PC-3 (cell line): ENCODE results near the gene EAF2. TPM values are rescaled to one million over a fixed set of nuclear protein-coding genes. Genes with fewer than 3 reads are reported as not detected.

ENCODE experiments used
- ATAC-seq: fragments of 200-7000 bp; cut with Tn5 transposase; 2 replicates; pipeline ENCODE4 v1.9.1; 2020; ENCODE audit warnings: mild to moderate bottlenecking, moderate library complexity
- BruUV-seq: library from RNA; stranded (reverse); fragments of 400-500 nt; replicated peaks from 2 replicates; lab custom pipeline; 2021; lab: Mats Ljungman, UMichigan
- CTCF ChIA-PET: fragments of 300-600 bp; sonication (Branson Sonifier 250); formaldehyde crosslinking; loops from one replicate; lab custom pipeline; 2022; ENCODE audit warnings: antibody characterized with exemption; lab: Charles Lee
- POLR2A ChIA-PET: fragments of 300-600 bp; sonication (Branson Sonifier 250); formaldehyde crosslinking; loops from one replicate; lab custom pipeline; 2022; ENCODE audit warnings: antibody characterized with exemption; ENCODE audit not compliant: unreplicated experiment; lab: Charles Lee
- DNase-seq: peaks from one replicate; pipeline ENCODE4 v3.0.0-alpha.2; 2015
- H2AFZ ChIP-seq: fragments of 300-600 bp; sonication (generic); 2 replicates; pipeline ENCODE4 v1.6.0; 2016; ENCODE audit warnings: antibody characterized with exemption, low read length
- H3F3A ChIP-seq: fragments of 300-600 bp; sonication (generic); one replicate; pipeline ENCODE4 v1.6.0; 2017; ENCODE audit warnings: antibody characterized with exemption, low read length, control low read depth, mild to moderate bottlenecking; ENCODE audit not compliant: unreplicated experiment
- H3K27ac ChIP-seq: fragments of 300-600 bp; sonication (generic); 2 replicates; pipeline ENCODE4 v1.5.1; 2016; ENCODE audit warnings: mild to moderate bottlenecking, low read length
- H3K27me3 ChIP-seq: fragments of 300-600 bp; sonication (generic); 2 replicates; pipeline ENCODE4 v1.6.1; 2016; ENCODE audit warnings: low read length, mixed read lengths
- H3K36me3 ChIP-seq: fragments of 300-600 bp; sonication (generic); 2 replicates; pipeline ENCODE4 v1.6.1; 2016; ENCODE audit warnings: low read depth, mixed run types, low read length, mixed read lengths
- H3K4me1 ChIP-seq: fragments of 300-600 bp; sonication (generic); 2 replicates; pipeline ENCODE4 v1.5.1; 2016; ENCODE audit warnings: low read length; ENCODE audit not compliant: insufficient read depth
- H3K4me2 ChIP-seq: fragments of 300-600 bp; sonication (generic); 2 replicates; pipeline ENCODE4 v1.6.0; 2016; ENCODE audit warnings: low read length
- H3K4me3 ChIP-seq: fragments of 300-600 bp; sonication (generic); 2 replicates; pipeline ENCODE4 v1.5.1; 2016; ENCODE audit warnings: mild to moderate bottlenecking, low read length, mixed read lengths
- H3K79me2 ChIP-seq: fragments of 300-600 bp; sonication (generic); 2 replicates; pipeline ENCODE4 v1.6.1; 2017; ENCODE audit warnings: low read length, mixed read lengths
- H3K9ac ChIP-seq: fragments of 300-600 bp; sonication (generic); 2 replicates; pipeline ENCODE4 v1.6.0; 2016; ENCODE audit warnings: mild to moderate bottlenecking, low read length
- H3K9me2 ChIP-seq: fragments of 300-600 bp; sonication (generic); replicated peaks from 2 replicates; pipeline ENCODE4 v1.6.1; 2016; ENCODE audit warnings: mixed run types, low read length, mixed read lengths
- H3K9me3 ChIP-seq: fragments of 300-600 bp; sonication (generic); 2 replicates; pipeline ENCODE4 v1.6.1; 2016; ENCODE audit warnings: low read length, mixed read lengths
- H4K20me1 ChIP-seq: fragments of 300-600 bp; sonication (generic); 2 replicates; pipeline ENCODE4 v1.6.1; 2016; ENCODE audit warnings: low read length, mixed read lengths
- CTCF ChIP-seq: fragments of 300-600 bp; sonication (generic); conservative IDR thresholded peaks from 2 replicates; pipeline ENCODE4 v1.5.1; 2017; ENCODE audit warnings: antibody characterized with exemption, low read depth, mild to moderate bottlenecking, low read length
- EZH2 ChIP-seq: fragments of 300-600 bp; sonication (generic); IDR thresholded peaks from one replicate; pipeline ENCODE4 v1.6.1; 2017; ENCODE audit warnings: antibody characterized with exemption, mild to moderate bottlenecking, low read length; ENCODE audit not compliant: unreplicated experiment
- EZH2phosphoT487 ChIP-seq: fragments of 300-600 bp; sonication (generic); IDR thresholded peaks from 2 replicates; pipeline ENCODE4 v1.6.1; 2018; ENCODE audit warnings: mild to moderate bottlenecking, antibody characterized with exemption, low read length, borderline replicate concordance
- intact Hi-C: fragments of 100-400 bp; cut with micrococcal nuclease; formaldehyde crosslinking; loops from 2 replicates; pipeline ENCODE4 v1.9.0; 2023
- total RNA-seq: library from RNA; depleted of rRNA; stranded (reverse); fragments of >200 nt; gene quantifications from 2 replicates; pipeline ENCODE4 v1.2.3, GENCODE V29; 2014

EAF2 gene
- total RNA-seq, 1 experiment from 2014 or later = 2.8 TPM

GRCh38 chr3:121809249-121809648, 25.8 kb upstream of the EAF2 start:
- H3K9me3 ChIP-seq = no peaks in the 10 kb centered on the region
- peaks cover 7% of the 10 kb centered on the region; the same call in 1 of the 2 replicates for H3K79me2 ChIP-seq
- H3K4me2 ChIP-seq = no peak overlapping the region
- ATAC-seq (no peak), DNase-seq (no peak)
- no TSS peak for BruUV-seq
- H3F3A ChIP-seq = no peaks in the 10 kb centered on the region
- TF ChIP-seq EZH2 (no peak), EZH2phosphoT487 (no peak), CTCF (no peak)
- no peaks in the 10 kb centered on the region for H4K20me1 ChIP-seq
- no peak overlapping the region for H3K27ac ChIP-seq
- H3K9me2 ChIP-seq = no peaks in the 10 kb centered on the region
- POLR2A ChIA-PET = no interaction called here
- H3K4me1 ChIP-seq = no peaks in the 10 kb centered on the region
- no peak overlapping the region for H3K9ac ChIP-seq
- intact Hi-C loops = no loop called here
- H3K4me3 ChIP-seq = no peak overlapping the region
- CTCF ChIA-PET = no interaction called here
- no peak overlapping the region for H2AFZ ChIP-seq
- peaks cover 33% of the 10 kb centered on the region for H3K36me3 ChIP-seq
- no peaks in the 10 kb centered on the region for H3K27me3 ChIP-seq

DNA sequence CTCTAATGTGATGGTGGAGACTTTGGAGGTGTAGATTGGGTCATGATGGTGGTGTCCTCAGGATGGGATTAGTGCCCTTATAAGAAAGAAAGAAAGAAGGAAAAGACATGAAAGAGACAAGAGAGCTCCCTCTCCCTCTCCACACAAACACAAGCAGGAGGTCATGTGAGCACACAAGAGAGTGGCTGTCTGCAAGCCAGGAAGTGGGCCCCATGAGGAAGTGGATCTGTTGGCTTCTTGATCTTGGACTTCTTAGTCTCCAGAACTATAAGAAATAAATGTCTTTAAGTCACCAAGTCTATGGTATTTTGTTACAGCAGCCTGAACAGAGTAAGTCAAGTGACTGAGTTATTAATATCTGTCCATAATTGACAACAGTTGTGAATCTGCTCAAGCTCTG, 17.3 kb upstream of the EAF2 start:
- no peaks in the 10 kb centered on the region for H3K9me3 ChIP-seq
- no peaks in the 10 kb centered on the region for H4K20me1 ChIP-seq
- H3K4me3 ChIP-seq = no peak overlapping the region
- no peak for TF ChIP-seq EZH2
- TF ChIP-seq CTCF = no peak
- no peak for TF ChIP-seq EZH2phosphoT487
- ATAC-seq = no peak
- BruUV-seq = no TSS peak
- CTCF ChIA-PET = no interaction called here
- intact Hi-C loops = no loop called here
- no peak overlapping the region for H3K4me2 ChIP-seq
- no peaks in the 10 kb centered on the region for H3K27me3 ChIP-seq
- no peak overlapping the region for H2AFZ ChIP-seq
- POLR2A ChIA-PET = no interaction called here
- H3K9me2 ChIP-seq = no peaks in the 10 kb centered on the region
- H3K79me2 ChIP-seq = peaks cover 18% of the 10 kb centered on the region
- no peak overlapping the region for H3K9ac ChIP-seq
- no peaks in the 10 kb centered on the region for H3K4me1 ChIP-seq
- no peaks in the 10 kb centered on the region for H3F3A ChIP-seq
- no peak overlapping the region for H3K27ac ChIP-seq
- no peak for DNase-seq
- H3K36me3 ChIP-seq = peaks cover 33% of the 10 kb centered on the region

- H3K36me3 ChIP-seq = peaks cover 41% of the 10 kb centered on the region
- no peak overlapping the region for H3K4me2 ChIP-seq
- no peaks in the 10 kb centered on the region for H3K9me2 ChIP-seq
- POLR2A ChIA-PET = no interaction called here
- H3K9me3 ChIP-seq = peaks cover 7% of the 10 kb centered on the region; the same call in 1 of the 2 replicates
- H3F3A ChIP-seq = no peaks in the 10 kb centered on the region
- no peaks in the 10 kb centered on the region for H3K27me3 ChIP-seq
- ATAC-seq (no peak), DNase-seq (no peak)
- TF ChIP-seq CTCF = no peak
- no peak for TF ChIP-seq EZH2
- TF ChIP-seq EZH2phosphoT487 = no peak
- no peaks in the 10 kb centered on the region for H3K4me1 ChIP-seq
- H3K27ac ChIP-seq = no peak overlapping the region
- H3K79me2 ChIP-seq = peaks cover 18% of the 10 kb centered on the region
- H2AFZ ChIP-seq = no peak overlapping the region
- CTCF ChIA-PET = no interaction called here
- no TSS peak for BruUV-seq
- no peak overlapping the region for H3K4me3 ChIP-seq
- no peaks in the 10 kb centered on the region for H4K20me1 ChIP-seq
- H3K9ac ChIP-seq = no peak overlapping the region
- intact Hi-C loops = no loop called here
Observed at GRCh38 chr3:121818578-121818977, 16.4 kb upstream of the EAF2 start.
